Body of pancreas (tissue), 4 donors: ENCODE measurements around the gene AFG1L.

Experiments used
- CTCF ChIP-seq, 7 experiments: fragments of 450-650 bp in 4 of 7; fragments of 200-600 bp in 3 of 7; sonication (generic) in 3 of 7; IDR thresholded peaks; one replicate each; pipeline ENCODE4 v1.5.1; 2016 to 2019; ENCODE audit warnings: antibody characterized with exemption in 7 of 7
- POLR2A ChIP-seq, 3 donors: fragments of 450-650 bp; IDR thresholded peaks; one replicate each; pipeline ENCODE4 v1.6.1; 2016; ENCODE audit warnings: antibody characterized with exemption in 3 of 3, mild to moderate bottlenecking in 2 of 3

- no peak for TF ChIP-seq CTCF (IDR thresholded peaks at IDR 0.05)
- no peak for TF ChIP-seq POLR2A (IDR thresholded peaks at IDR 0.05)
Observed at GRCh38 chr6:108451816-108452215, 157.0 kb downstream of the AFG1L start.
